GM18526 (cell line): ENCODE results near the gene BRD7.

Source experiments
- POLR2A ChIP-seq: IDR thresholded peaks from 3 replicates; pipeline ENCODE4 v1.6.1; 2011; ENCODE audit not compliant: insufficient read length; ENCODE audit errors: extremely low read depth

BRD7 gene

GRCh38 chr16:50274326-50275097 is 94.3 kb downstream of the BRD7 start:
- no peak for TF ChIP-seq POLR2A

- TF ChIP-seq POLR2A: peak; percentile 61
Observed at GRCh38 chr16:50273888-50274325, 94.9 kb downstream of the BRD7 start.

- no peak for TF ChIP-seq POLR2A
Observed at GRCh38 chr16:50273382-50273690, 95.5 kb downstream of the BRD7 start.

GRCh38 chr16:50272687-50273381 is 96.0 kb downstream of the BRD7 start:
- no peak for TF ChIP-seq POLR2A

GRCh38 chr16:50272111-50272571 is 96.6 kb downstream of the BRD7 start:
- no peak for TF ChIP-seq POLR2A

- TF ChIP-seq POLR2A: no peak
Observed at GRCh38 chr16:50271148-50272041, 97.4 kb downstream of the BRD7 start.

- TF ChIP-seq POLR2A: no peak
Observed at GRCh38 chr16:50270510-50271147, 98.2 kb downstream of the BRD7 start.

- TF ChIP-seq POLR2A: no peak
Observed at GRCh38 chr16:50269769-50270509, 98.8 kb downstream of the BRD7 start.

GRCh38 chr16:50269061-50269705 is 99.6 kb downstream of the BRD7 start:
- TF ChIP-seq POLR2A: no peak

GRCh38 chr16:50268352-50268751 is 100.4 kb downstream of the BRD7 start:
- TF ChIP-seq POLR2A: no peak

- no peak for TF ChIP-seq POLR2A
Observed at GRCh38 chr16:50267651-50268050, 101.1 kb downstream of the BRD7 start.

- TF ChIP-seq POLR2A: no peak
Observed at GRCh38 chr16:50267151-50267631, 101.6 kb downstream of the BRD7 start.

GRCh38 chr16:50266337-50267091 is 102.3 kb downstream of the BRD7 start, which contains the start of gene ADCY7:
TSS of gene ADCY7 (plus strand) at chr16:50266551. CDS start at chr16:50288180, 21,629 bp downstream.
- peak; percentile 77 for TF ChIP-seq POLR2A
